ENCODE results near the gene MKLN1. TPM values are rescaled to one million over a fixed set of nuclear protein-coding genes. Genes with fewer than 3 reads are reported as not detected.

MKLN1 gene
- 42.2 and 49.7 TPM in 2 replicates for total RNA-seq

DNA sequence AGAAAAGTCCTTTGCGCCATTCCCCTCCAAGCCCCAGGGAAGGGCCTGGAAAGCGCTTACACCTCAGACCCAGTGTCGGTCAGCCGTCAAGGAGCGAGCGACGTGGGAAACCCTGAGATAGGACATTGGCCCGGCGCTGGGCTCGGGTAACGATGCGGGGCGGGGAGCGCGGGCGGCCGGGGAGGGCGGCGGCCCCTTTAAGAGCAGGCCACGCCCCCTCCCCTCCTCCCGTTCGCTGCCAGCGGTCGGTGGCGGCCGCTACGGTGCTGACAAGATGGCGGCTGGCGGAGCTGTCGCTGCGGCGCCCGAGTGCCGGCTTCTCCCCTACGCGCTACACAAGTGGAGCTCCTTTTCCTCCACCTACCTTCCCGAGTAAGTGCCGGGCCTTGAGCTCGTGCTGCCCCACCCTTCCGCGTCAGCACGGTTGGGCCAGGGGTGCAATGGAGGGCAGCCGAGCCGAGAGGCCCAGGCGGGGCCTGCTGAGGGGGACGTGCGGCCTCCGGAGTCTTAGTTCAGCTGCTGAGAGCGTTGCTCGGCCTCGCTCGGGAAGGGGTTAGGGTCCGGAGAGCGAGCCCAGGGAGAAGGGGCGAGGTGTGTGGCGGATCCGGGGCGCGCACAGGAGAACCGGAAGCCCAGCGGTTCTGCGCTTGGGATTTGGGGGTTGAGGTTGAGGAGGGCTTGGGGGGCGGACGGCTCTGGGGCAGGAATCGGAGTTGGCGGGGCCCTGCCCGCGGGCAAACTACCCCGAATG is at the start of gene MKLN1:
Gene MKLN1 (plus strand): TSS at position 251 of the 751 bp plus-strand sequence. CDS start 24 bp downstream, at position 275.

Other genes starting within 250 kb of the MKLN1 start
- gene PODXL, start 228.8 kb downstream of the MKLN1 start, total RNA-seq, result 3.2 and 8.6 TPM in 2 replicates